Measurements from ENCODE around the gene GALM. TPM values are rescaled to one million over a fixed set of nuclear protein-coding genes. Genes with fewer than 3 reads are reported as not detected.

The GALM gene
- total RNA-seq, 1 donor from 2014 or later, result 17.6 TPM

GRCh38 chr2:38775921-38776225, 110.0 kb downstream of the GALM start:
- no peak overlapping the region for H3K4me3 Mint-ChIP-seq
- H3K36me3 Mint-ChIP-seq, result no peaks in the 10 kb centered on the region
- H3K27me3 Mint-ChIP-seq (ENCODE audit: low read depth), result peaks cover 11% of the 10 kb centered on the region
- H3K27ac Mint-ChIP-seq, result no peak overlapping the region
- no peak for TF ChIP-seq CTCF (IDR thresholded peaks at IDR 0.05; ENCODE audit: unreplicated experiment)
- DNase-seq (ENCODE audit: low spot score in 2 of 2, unreplicated experiment in 2 of 2), result no peak
- H3K4me1 Mint-ChIP-seq, result peaks cover 11% of the 10 kb centered on the region
- H3K9me3 Mint-ChIP-seq, result no peaks in the 10 kb centered on the region

GRCh38 chr2:38776531-38776930, 110.6 kb downstream of the GALM start:
- no peaks in the 10 kb centered on the region for H3K9me3 Mint-ChIP-seq
- TF ChIP-seq CTCF (IDR thresholded peaks at IDR 0.05; ENCODE audit: unreplicated experiment), result no peak
- H3K27me3 Mint-ChIP-seq (ENCODE audit: low read depth), result peaks cover 11% of the 10 kb centered on the region
- peak overlapping the region; percentile 52 for H3K4me3 Mint-ChIP-seq
- H3K4me1 Mint-ChIP-seq, result peaks cover 11% of the 10 kb centered on the region
- peaks cover 2% of the 10 kb centered on the region for H3K36me3 Mint-ChIP-seq
- DNase-seq (ENCODE audit: low spot score in 2 of 2, unreplicated experiment in 2 of 2), result no peak
- H3K27ac Mint-ChIP-seq, result peak overlapping the region; percentile 28

GRCh38 chr2:38778687-38779082, 112.8 kb downstream of the GALM start:
- Mint-ChIP-seq H3K27me3 (ENCODE audit: low read depth) (peaks cover 11% of the 10 kb centered on the region), H3K4me1 (peaks cover 11% of the 10 kb centered on the region), H3K27ac (peak overlapping the region; percentile 94), H3K4me3 (peak overlapping the region; percentile 91), H3K36me3 (peaks cover 7% of the 10 kb centered on the region), H3K9me3 (no peaks in the 10 kb centered on the region)
- DNase-seq (ENCODE audit: low spot score in 2 of 2, unreplicated experiment in 2 of 2), result no peak
- no peak for TF ChIP-seq CTCF (IDR thresholded peaks at IDR 0.05; ENCODE audit: unreplicated experiment)

GRCh38 chr2:38783586-38783985, 117.7 kb downstream of the GALM start:
- Mint-ChIP-seq H3K27ac (no peak overlapping the region), H3K4me3 (no peak overlapping the region), H3K4me1 (peaks cover 4% of the 10 kb centered on the region), H3K9me3 (no peaks in the 10 kb centered on the region), H3K36me3 (peaks cover 7% of the 10 kb centered on the region), H3K27me3 (ENCODE audit: low read depth) (no peaks in the 10 kb centered on the region)
- no peak for TF ChIP-seq CTCF (IDR thresholded peaks at IDR 0.05; ENCODE audit: unreplicated experiment)
- no peak for DNase-seq (ENCODE audit: low spot score in 2 of 2, unreplicated experiment in 2 of 2)

Other genes starting within 250 kb of the GALM start
- 73.9 to 84.8 TPM (median 80.7 TPM) in 3 replicates for gene HNRNPLL, start 63.2 kb upstream of the GALM start, total RNA-seq
- gene SRSF7, start 85.2 kb downstream of the GALM start, total RNA-seq, result 185 to 189 TPM (median 187 TPM) in 3 replicates
- 12.0 to 13.0 TPM (median 12.0 TPM) in 3 replicates for gene GEMIN6, start 112.1 kb downstream of the GALM start, total RNA-seq
- gene DHX57, start 209.8 kb downstream of the GALM start, total RNA-seq, result 32.4 to 33.7 TPM (median 32.9 TPM) in 3 replicates
- gene MORN2, start 209.9 kb downstream of the GALM start, total RNA-seq, result 8.0 to 9.2 TPM (median 8.6 TPM) in 3 replicates
- 0.68 to 1.1 TPM (median 0.83 TPM) in 3 replicates for gene ARHGEF33, start 223.8 kb downstream of the GALM start, total RNA-seq

Data from mesothelial cell of epicardium (in vitro differentiated cells).